ENCODE results near the gene RAPGEF1.

DNA sequence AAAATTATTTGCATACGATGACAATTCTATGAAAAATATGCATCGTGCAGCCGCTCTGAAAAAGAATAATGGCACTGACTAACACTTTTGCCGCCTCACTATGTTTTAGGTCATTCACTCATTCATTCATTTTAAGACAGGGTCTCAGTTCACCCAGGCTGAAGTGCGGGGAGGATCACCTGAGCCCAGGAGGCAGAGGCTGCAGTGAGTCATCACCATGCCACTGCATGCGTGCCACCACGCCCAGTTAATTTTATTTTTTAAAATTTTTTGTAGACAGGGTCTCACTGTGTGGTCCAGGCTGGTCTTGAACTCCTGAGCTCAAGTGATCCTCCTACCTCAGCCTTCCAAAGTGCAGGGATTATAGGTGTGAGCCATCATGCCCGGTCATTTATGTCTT lies 37.0 kb downstream of the RAPGEF1 start:
- TF ChIP-seq, protein P1, sequence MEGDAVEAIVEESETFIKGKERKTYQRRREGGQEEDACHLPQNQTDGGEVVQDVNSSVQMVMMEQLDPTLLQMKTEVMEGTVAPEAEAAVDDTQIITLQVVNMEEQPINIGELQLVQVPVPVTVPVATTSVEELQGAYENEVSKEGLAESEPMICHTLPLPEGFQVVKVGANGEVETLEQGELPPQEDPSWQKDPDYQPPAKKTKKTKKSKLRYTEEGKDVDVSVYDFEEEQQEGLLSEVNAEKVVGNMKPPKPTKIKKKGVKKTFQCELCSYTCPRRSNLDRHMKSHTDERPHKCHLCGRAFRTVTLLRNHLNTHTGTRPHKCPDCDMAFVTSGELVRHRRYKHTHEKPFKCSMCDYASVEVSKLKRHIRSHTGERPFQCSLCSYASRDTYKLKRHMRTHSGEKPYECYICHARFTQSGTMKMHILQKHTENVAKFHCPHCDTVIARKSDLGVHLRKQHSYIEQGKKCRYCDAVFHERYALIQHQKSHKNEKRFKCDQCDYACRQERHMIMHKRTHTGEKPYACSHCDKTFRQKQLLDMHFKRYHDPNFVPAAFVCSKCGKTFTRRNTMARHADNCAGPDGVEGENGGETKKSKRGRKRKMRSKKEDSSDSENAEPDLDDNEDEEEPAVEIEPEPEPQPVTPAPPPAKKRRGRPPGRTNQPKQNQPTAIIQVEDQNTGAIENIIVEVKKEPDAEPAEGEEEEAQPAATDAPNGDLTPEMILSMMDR (IDR thresholded peaks at IDR 0.05), result no peak
- TF ChIP-seq POLR2AphosphoS5 (IDR thresholded peaks at IDR 0.05), result no peak
